Sigmoid colon (tissue), 7 donors: ENCODE measurements around the gene IL15RA. TPM values are rescaled to one million over a fixed set of nuclear protein-coding genes. Genes with fewer than 3 reads are reported as not detected.
"Not testable (repeated sequence)": the region's sequence is repeated elsewhere in the genome, so short reads cannot be mapped to it uniquely, and the experiment has no call there.

Experiments used
- DNase-seq: peaks from one replicate; pipeline ENCODE4 v3.0.0-alpha.2; 2019
- H3K27ac ChIP-seq, 4 donors: fragments of 200-600 bp; sonication (generic); one replicate each; pipeline ENCODE4 v1.5.1; 2016 to 2019; ENCODE audit warnings: mild to moderate bottlenecking in 1 of 4
- H3K27me3 ChIP-seq, 3 donors: fragments of 200-600 bp; sonication (generic); one replicate each; pipeline ENCODE4 v1.5.1; 2019; ENCODE audit warnings: mild to moderate bottlenecking in 1 of 3
- H3K36me3 ChIP-seq, 4 donors: fragments of 200-600 bp; sonication (generic); one replicate each; pipeline ENCODE4 v1.5.1; 2016 to 2019
- H3K4me1 ChIP-seq, 4 donors: fragments of 200-600 bp; sonication (generic); one replicate each; pipeline ENCODE4 v1.5.1; 2017 to 2019
- H3K4me3 ChIP-seq, 4 donors: fragments of 200-600 bp; sonication (generic); one replicate each; pipeline ENCODE4 v1.5.1; 2017 to 2019; ENCODE audit warnings: mild to moderate bottlenecking in 2 of 4, moderate library complexity in 1 of 4
- H3K9me3 ChIP-seq, 4 donors: fragments of 200-600 bp in 3 of 4; sonication (generic) in 3 of 4; one replicate each; pipeline versions ENCODE4 v1.5.1 to v1.6.1; 2013 to 2019
- EP300 ChIP-seq, 4 donors: sonication (generic); formaldehyde crosslinking; IDR thresholded peaks; one replicate each; pipeline ENCODE4 v1.6.1; 2017; ENCODE audit warnings: antibody characterized with exemption in 4 of 4
- POLR2A ChIP-seq, 2 donors: fragments of 450-650 bp; IDR thresholded peaks; one replicate each; pipeline ENCODE4 v1.6.1; 2016; ENCODE audit warnings: antibody characterized with exemption in 2 of 2, mild to moderate bottlenecking in 2 of 2, moderate library complexity in 2 of 2
- POLR2AphosphoS5 ChIP-seq, 4 donors: sonication (generic); formaldehyde crosslinking; IDR thresholded peaks; one replicate each; pipeline ENCODE4 v1.6.1; 2017; ENCODE audit warnings: antibody characterized with exemption in 4 of 4
- WGBS, 2 donors: extraction: QIAGEN DNeasy Blood & Tissue Kit; methylation state at CpG; one replicate each; pipeline ENCODE4 v1.1.7; 2013; 5-methylcytosine and 5-hydroxymethylcytosine counted together
- intact Hi-C: fragments of 100-400 bp; cut with DNase I; formaldehyde crosslinking; loops from one replicate; pipeline ENCODE4 v1.15.1; 2023
- polyA plus RNA-seq, 3 donors: library from polyadenylated mRNA; stranded (reverse); fragments of 200-250 nt; gene quantifications; one replicate each; pipeline ENCODE4 v1.2.3, GENCODE V29; 2013
- total RNA-seq, 4 donors: library from RNA; depleted of rRNA; stranded (reverse); fragments of >200 nt; gene quantifications; one replicate each; pipeline ENCODE4 v1.1.0, GENCODE V29; 2016
- TF ChIP-seq, protein P1 (sequence below), 4 experiments: fragments of 450-650 bp in 3 of 4; fragments of 200-600 bp in 1 of 4; IDR thresholded peaks; one replicate each; pipeline ENCODE4 v1.5.1; 2016 to 2019; ENCODE audit warnings: antibody characterized with exemption in 4 of 4, mild to moderate bottlenecking in 3 of 4, moderate library complexity in 2 of 4
- donor health status: healthy with polysubstance abuse.
- donor health status: Bipolar disorder and iron deficiency.
- donor health status: healthy.

Gene IL15RA
- total and polyA plus RNA-seq, 7 donors, result 5.5 to 23.7 (median 15.8) TPM

GRCh38 chr10:5948208-5948585 is 29.1 kb downstream of the IL15RA start:
- peak; percentile 39 for DNase-seq
- Histone ChIP-seq H3K4me1 (peaks cover 0 to 39% (median 30%) of the 10 kb centered on the region in 4 donors), H3K36me3 (no peaks in the 10 kb centered on the region), H3K27me3 (peaks cover 0 to 10% (median 0%) of the 10 kb centered on the region in 3 donors), H3K27ac (no peak overlapping the region), H3K4me3 (no peak overlapping the region), H3K9me3 (no peaks in the 10 kb centered on the region)
- intact Hi-C loops, result no loop called here
- WGBS, 2 donors, result 86 to 87% methylated on average over 6 of the region's 6 CpGs
- TF ChIP-seq EP300 (IDR thresholded peaks at IDR 0.05), result no peak

- Histone ChIP-seq H3K36me3 (no peaks in the 10 kb centered on the region), H3K27me3 (peaks cover 0 to 10% (median 0%) of the 10 kb centered on the region in 3 donors), H3K27ac (peak overlapping the region in 1 of 4 donors; percentile 82), H3K4me1 (peaks cover 0 to 40% (median 31%) of the 10 kb centered on the region in 4 donors), H3K9me3 (no peaks in the 10 kb centered on the region), H3K4me3 (no peak overlapping the region)
- DNase-seq, result peak; percentile 20
- no peak for TF ChIP-seq EP300 (IDR thresholded peaks at IDR 0.05)
- no peak for TF ChIP-seq POLR2AphosphoS5 (IDR thresholded peaks at IDR 0.05)
- TF ChIP-seq, protein P1, sequence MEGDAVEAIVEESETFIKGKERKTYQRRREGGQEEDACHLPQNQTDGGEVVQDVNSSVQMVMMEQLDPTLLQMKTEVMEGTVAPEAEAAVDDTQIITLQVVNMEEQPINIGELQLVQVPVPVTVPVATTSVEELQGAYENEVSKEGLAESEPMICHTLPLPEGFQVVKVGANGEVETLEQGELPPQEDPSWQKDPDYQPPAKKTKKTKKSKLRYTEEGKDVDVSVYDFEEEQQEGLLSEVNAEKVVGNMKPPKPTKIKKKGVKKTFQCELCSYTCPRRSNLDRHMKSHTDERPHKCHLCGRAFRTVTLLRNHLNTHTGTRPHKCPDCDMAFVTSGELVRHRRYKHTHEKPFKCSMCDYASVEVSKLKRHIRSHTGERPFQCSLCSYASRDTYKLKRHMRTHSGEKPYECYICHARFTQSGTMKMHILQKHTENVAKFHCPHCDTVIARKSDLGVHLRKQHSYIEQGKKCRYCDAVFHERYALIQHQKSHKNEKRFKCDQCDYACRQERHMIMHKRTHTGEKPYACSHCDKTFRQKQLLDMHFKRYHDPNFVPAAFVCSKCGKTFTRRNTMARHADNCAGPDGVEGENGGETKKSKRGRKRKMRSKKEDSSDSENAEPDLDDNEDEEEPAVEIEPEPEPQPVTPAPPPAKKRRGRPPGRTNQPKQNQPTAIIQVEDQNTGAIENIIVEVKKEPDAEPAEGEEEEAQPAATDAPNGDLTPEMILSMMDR (IDR thresholded peaks at IDR 0.05), result no peak
- TF ChIP-seq POLR2A (IDR thresholded peaks at IDR 0.05), result no peak
- WGBS, 2 donors, result 95% methylated on average over 17 of the region's 17 CpGs
- intact Hi-C loops, result no loop called here
Observed at GRCh38 chr10:5947471-5948207, 29.7 kb downstream of the IL15RA start.

DNA sequence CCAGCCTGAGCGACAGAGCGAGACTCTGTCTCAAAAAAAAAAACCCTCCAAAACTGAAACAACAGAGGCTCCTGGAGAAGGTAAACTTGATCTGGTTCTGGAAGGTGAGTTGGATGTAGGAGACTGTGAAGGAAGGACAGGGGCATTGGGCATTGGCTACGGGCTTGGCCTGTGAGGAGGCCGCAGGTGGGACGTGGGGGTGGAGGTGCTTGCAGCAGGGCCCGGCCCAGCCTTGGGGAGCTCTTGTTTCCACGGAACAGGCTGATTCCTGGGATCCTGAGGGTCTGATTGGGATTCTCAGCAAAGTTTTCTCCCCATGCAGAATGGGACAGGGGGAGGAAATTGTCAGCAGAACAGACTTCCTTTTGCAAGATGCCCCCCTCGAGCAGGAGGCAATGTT is 30.6 kb downstream of the IL15RA start:
- Histone ChIP-seq H3K36me3 (no peaks in the 10 kb centered on the region), H3K27ac (peak overlapping the region; percentile 77 to 83 (median 80)), H3K4me1 (peaks cover 0 to 43% (median 31%) of the 10 kb centered on the region in 4 donors), H3K9me3 (no peaks in the 10 kb centered on the region), H3K27me3 (peaks cover 0 to 10% (median 0%) of the 10 kb centered on the region in 3 donors), H3K4me3 (no peak overlapping the region)
- peak; percentile 64 for DNase-seq
- intact Hi-C loops, result no loop called here
- 92% methylated on average over 8 of the region's 8 CpGs for WGBS, 2 donors
- TF ChIP-seq POLR2A (IDR thresholded peaks at IDR 0.05) (no peak), POLR2AphosphoS5 (IDR thresholded peaks at IDR 0.05) (no peak), EP300 (IDR thresholded peaks at IDR 0.05) (no peak)
- TF ChIP-seq, protein P1 (IDR thresholded peaks at IDR 0.05), result no peak

GRCh38 chr10:5946419-5946775 is 30.9 kb downstream of the IL15RA start:
- H3K27me3 ChIP-seq, intact Hi-C loops, H3K4me3 ChIP-seq, H3K36me3 ChIP-seq, H3K9me3 ChIP-seq: not testable (repeated sequence)
- Histone ChIP-seq H3K27ac (peak overlapping the region; percentile 77 to 83 (median 80)), H3K4me1 (peaks cover 0 to 45% (median 31%) of the 10 kb centered on the region in 4 donors)
- 84 to 90% methylated on average over 10 of the region's 10 CpGs for WGBS, 2 donors
- DNase-seq, result peak; percentile 60

DNA sequence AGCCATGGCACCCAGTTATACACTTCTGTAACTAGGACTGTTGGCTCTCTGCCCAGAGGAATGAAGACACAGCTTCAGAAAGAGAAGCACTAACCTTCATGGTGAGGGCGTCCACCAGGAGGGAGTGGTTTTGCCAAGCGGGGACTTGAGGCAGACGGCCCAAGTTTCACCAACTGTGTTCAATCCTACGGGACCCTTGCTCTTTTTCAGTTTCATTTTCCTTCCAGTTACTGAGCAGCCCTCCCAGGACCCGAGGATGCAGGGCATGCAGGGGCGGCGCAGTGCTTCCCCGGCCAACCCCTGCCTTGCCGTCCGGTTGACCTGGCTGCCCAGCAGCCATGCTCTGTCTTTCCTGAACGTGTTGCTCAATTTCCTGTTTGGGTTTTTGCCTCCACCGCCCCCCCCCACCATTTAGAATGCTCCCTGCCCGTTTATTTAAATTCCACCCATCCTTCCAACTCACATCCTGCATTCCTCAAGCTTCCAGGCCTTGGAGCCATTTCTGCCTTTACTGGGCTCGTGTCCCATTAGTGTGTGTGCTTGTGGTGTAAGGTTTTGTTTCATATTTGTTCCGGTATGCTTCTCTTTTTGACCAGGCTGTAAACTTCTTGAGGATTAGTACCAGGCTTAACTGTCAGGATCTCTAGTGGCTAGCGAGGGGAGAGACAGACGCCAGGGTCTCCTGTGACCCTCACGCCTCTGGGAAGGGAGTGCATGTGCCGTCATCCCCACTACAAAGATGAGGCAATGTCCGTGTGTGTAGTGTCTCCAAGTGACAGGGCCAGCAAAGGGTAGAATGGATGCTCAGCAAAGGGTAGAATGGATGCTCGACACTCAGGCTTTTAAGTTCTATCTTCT is 31.6 kb downstream of the IL15RA start:
- Histone ChIP-seq H3K36me3 (no peaks in the 10 kb centered on the region), H3K9me3 (no peaks in the 10 kb centered on the region), H3K4me1 (peaks cover 0 to 45% (median 31%) of the 10 kb centered on the region in 4 donors), H3K27ac (peak overlapping the region; percentile 77 to 83 (median 80)), H3K27me3 (peaks cover 0 to 10% (median 0%) of the 10 kb centered on the region in 3 donors), H3K4me3 (peak overlapping the region; percentile 0 to 27 (median 14))
- DNase-seq, result peak; percentile 85
- TF ChIP-seq EP300 (IDR thresholded peaks at IDR 0.05), result no peak
- no peak for TF ChIP-seq POLR2A (IDR thresholded peaks at IDR 0.05)
- TF ChIP-seq, protein P1 (IDR thresholded peaks at IDR 0.05), result no peak
- peak in 3 of 4 donors; percentile 30 to 63 (median 41) for TF ChIP-seq POLR2AphosphoS5 (IDR thresholded peaks at IDR 0.05)
- WGBS, 2 donors, result 57 to 69% methylated on average over 21 of the region's 21 CpGs
- intact Hi-C loops, result no loop called here
